Measurements from ENCODE around the gene BRCC3. TPM values are rescaled to one million over a fixed set of nuclear protein-coding genes. Genes with fewer than 3 reads are reported as not detected.

BRCC3 gene
- polyA plus RNA-seq, 1 donor from 2014 or later = 28.1 TPM

GRCh38 chrX:155026727-155027508, 44.4 kb upstream of the BRCC3 start, which contains the start of gene FUNDC2 (continued):
- TF ChIP-seq MXI1 (conservative IDR thresholded peaks at IDR 0.05; ENCODE audit: poor library complexity, severe bottlenecking) = peak; percentile 81

GRCh38 chrX:155027509-155028066, 43.7 kb upstream of the BRCC3 start:
- peak overlapping the region; percentile 81 for H3K4me3 ChIP-seq (ENCODE audit: low read length)
- peak overlapping the region; percentile 55 for H3K4me2 ChIP-seq (ENCODE audit: low read length)
- H3K27ac ChIP-seq (ENCODE audit: low read length) = peak overlapping the region; percentile 88
- peaks cover 23% of the 10 kb centered on the region for H3K79me2 ChIP-seq (replicated peaks; ENCODE audit: insufficient read depth, low read length)
- no peaks in the 10 kb centered on the region for H3K9me3 ChIP-seq (ENCODE audit: low read length)
- H3K9me2 ChIP-seq (ENCODE audit: insufficient read depth, low read length) = no peaks in the 10 kb centered on the region
- H2AFZ ChIP-seq (ENCODE audit: low read depth, low read length) = peak overlapping the region; percentile 40
- H3K36me3 ChIP-seq (ENCODE audit: insufficient read depth, low read length) = no peaks in the 10 kb centered on the region
- H3F3A ChIP-seq (ENCODE audit: insufficient read depth, low read length, poor library complexity, severe bottlenecking) = no peaks in the 10 kb centered on the region
- H3K9ac ChIP-seq (ENCODE audit: low read length) = peak overlapping the region; percentile 83
- H4K20me1 ChIP-seq (ENCODE audit: insufficient read depth) = no peaks in the 10 kb centered on the region
- no peak for TF ChIP-seq REST (IDR thresholded peaks at IDR 0.05; ENCODE audit: borderline replicate concordance)
- no peaks in the 10 kb centered on the region for H3K27me3 ChIP-seq (ENCODE audit: insufficient read depth, low read depth, low read length)

GRCh38 chrX:155028129-155028528, 43.2 kb upstream of the BRCC3 start:
- TF ChIP-seq EZH2 (IDR thresholded peaks at IDR 0.05; ENCODE audit: borderline replicate concordance, insufficient read depth, low read length, poor library complexity, severe bottlenecking) (no peak), CTCF (IDR thresholded peaks at IDR 0.05; ENCODE audit: poor library complexity, severe bottlenecking) (no peak), RAD21 (conservative IDR thresholded peaks at IDR 0.05) (no peak), EP300 (conservative IDR thresholded peaks at IDR 0.05; ENCODE audit: poor library complexity, severe bottlenecking) (no peak), REST (IDR thresholded peaks at IDR 0.05; ENCODE audit: borderline replicate concordance) (no peak), POLR2AphosphoS5 (IDR thresholded peaks at IDR 0.05) (no peak), MXI1 (conservative IDR thresholded peaks at IDR 0.05; ENCODE audit: poor library complexity, severe bottlenecking) (no peak), SMC3 (conservative IDR thresholded peaks at IDR 0.05; ENCODE audit: poor library complexity) (no peak), TAF1 (IDR thresholded peaks at IDR 0.05; ENCODE audit: low read depth) (no peak)
- Histone ChIP-seq H3K79me2 (replicated peaks; ENCODE audit: insufficient read depth, low read length) (peaks cover 24% of the 10 kb centered on the region), H3K27me3 (ENCODE audit: insufficient read depth, low read depth, low read length) (no peaks in the 10 kb centered on the region), H3K27ac (ENCODE audit: low read length) (peak overlapping the region; percentile 88), H4K20me1 (ENCODE audit: insufficient read depth) (no peaks in the 10 kb centered on the region), H2AFZ (ENCODE audit: low read depth, low read length) (no peak overlapping the region), H3K4me2 (ENCODE audit: low read length) (peak overlapping the region; percentile 55), H3K9me2 (ENCODE audit: insufficient read depth, low read length) (no peaks in the 10 kb centered on the region), H3K4me3 (ENCODE audit: low read length) (peak overlapping the region; percentile 81), H3F3A (ENCODE audit: insufficient read depth, low read length, poor library complexity, severe bottlenecking) (no peaks in the 10 kb centered on the region), H3K9ac (ENCODE audit: low read length) (peak overlapping the region; percentile 83), H3K36me3 (ENCODE audit: insufficient read depth, low read length) (no peaks in the 10 kb centered on the region), H3K9me3 (ENCODE audit: low read length) (no peaks in the 10 kb centered on the region)
